HG03097 (cell line): Measurements from ENCODE around the gene CROT.

ENCODE experiments used
- ATAC-seq: cut with Tn5 transposase; IDR thresholded peaks from one replicate; pipeline ENCODE4 v1.9.1; 2021; ENCODE audit not compliant: unreplicated experiment, low FRiP score

The CROT gene

GRCh38 chr7:87411186-87411585 lies 65.7 kb downstream of the CROT start:
- no peak for ATAC-seq

GRCh38 chr7:87413029-87413428 lies 67.6 kb downstream of the CROT start:
- ATAC-seq: no peak

- no peak for ATAC-seq
These were observed 68.7 kb downstream of the CROT start for GRCh38 chr7:87413951-87414793.

GRCh38 chr7:87414794-87415188 lies 69.3 kb downstream of the CROT start:
- ATAC-seq: no peak

- ATAC-seq: no peak
These were observed 71.5 kb downstream of the CROT start for GRCh38 chr7:87416682-87417587.

- no peak for ATAC-seq
These were observed 74.7 kb downstream of the CROT start for GRCh38 chr7:87420173-87420572.

- ATAC-seq: no peak
These were observed 78.6 kb downstream of the CROT start for GRCh38 chr7:87424075-87424474.

GRCh38 chr7:87426160-87426559 lies 80.7 kb downstream of the CROT start:
- ATAC-seq: no peak

GRCh38 chr7:87427288-87427687 lies 81.8 kb downstream of the CROT start:
- no peak for ATAC-seq

- no peak for ATAC-seq
These were observed 87.1 kb downstream of the CROT start for GRCh38 chr7:87432536-87432935.

- no peak for ATAC-seq
These were observed 90.1 kb downstream of the CROT start for GRCh38 chr7:87435546-87435945.

- ATAC-seq: no peak
These were observed 100.4 kb downstream of the CROT start for GRCh38 chr7:87445897-87446296.

- ATAC-seq: no peak
These were observed 101.7 kb downstream of the CROT start for GRCh38 chr7:87447116-87447635.

GRCh38 chr7:87448388-87448787 lies 102.9 kb downstream of the CROT start:
- no peak for ATAC-seq
